HPDE6-E6E7 (cell line): ENCODE results near the gene BARHL1.

ENCODE experiments used
- DNase-seq: peaks from one replicate; pipeline ENCODE4 v3.0.0; 2011; ENCODE audit warnings: missing footprints; ENCODE audit errors: extremely low spot score

BARHL1 gene

DNA sequence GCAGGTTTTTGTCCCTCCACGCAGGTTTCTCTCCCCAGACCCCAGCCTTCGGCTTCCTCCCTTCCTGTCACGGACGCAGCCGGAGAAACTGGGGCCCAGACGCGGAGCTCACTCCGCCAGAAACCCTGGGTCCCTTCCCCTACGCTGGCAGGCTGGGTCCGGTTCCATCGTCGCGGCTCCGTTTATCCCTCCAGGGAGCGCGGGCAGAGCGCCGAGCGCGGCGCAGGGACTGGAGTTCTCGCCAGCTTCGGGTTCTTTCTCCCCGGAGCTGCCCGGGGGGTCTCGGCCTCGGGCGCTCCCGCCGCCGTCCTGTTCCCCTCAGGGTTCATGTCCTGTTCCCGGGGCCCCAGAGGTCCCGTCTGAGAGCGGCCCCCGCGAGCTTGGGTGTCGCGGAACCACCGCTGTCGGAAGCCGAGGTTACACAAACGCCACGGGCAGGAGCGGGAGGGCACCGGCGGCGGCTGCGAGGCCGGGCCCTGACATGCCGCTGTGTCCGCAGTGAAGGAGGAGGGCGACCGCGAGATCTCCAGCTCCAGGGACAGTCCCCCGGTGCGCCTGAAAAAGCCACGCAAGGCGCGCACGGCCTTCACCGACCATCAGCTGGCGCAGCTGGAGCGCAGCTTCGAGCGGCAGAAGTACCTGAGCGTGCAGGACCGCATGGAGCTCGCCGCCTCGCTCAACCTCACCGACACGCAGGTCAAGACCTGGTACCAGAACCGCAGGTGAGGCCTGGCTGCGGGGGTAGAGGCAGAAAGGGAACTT lies 4.6 kb downstream of the BARHL1 start:
- DNase-seq = no peak

DNA sequence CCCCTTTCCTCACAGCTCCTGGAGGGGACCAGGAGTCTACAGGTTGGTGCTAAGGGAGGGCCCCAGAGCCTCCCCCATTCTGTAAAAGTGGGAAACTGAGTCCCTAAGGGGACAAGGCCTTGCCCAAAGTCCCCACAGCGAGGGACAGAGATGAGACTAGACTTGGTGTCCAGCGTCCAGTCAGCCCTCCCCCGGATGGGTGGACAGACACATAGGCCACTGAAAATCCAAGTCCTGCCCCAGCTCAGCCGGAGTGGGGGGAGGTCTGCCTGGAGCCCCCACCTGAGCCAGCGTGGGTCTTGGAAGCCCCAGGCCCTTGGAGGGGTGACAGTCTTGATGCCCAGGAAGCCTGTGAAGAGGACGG lies 5.2 kb downstream of the BARHL1 start:
- no peak for DNase-seq

DNA sequence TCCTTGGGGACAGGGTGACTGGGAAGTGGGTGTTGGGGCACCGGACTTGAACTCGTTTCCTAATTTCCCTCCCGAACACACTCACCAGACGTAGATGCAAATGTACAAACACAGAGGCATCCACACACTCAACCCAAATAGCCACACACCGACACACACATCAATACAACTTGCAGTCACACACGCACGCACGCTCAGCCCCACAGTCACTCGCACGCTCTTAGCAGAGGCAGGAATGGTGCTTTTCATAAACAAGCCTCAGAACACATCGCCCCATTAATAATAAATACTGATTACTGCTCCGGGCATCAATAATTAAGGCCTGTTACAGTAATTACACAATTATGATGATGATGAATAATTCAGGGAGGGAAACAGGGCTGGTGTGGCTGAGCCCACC lies 5.7 kb downstream of the BARHL1 start:
- no peak for DNase-seq

DNA sequence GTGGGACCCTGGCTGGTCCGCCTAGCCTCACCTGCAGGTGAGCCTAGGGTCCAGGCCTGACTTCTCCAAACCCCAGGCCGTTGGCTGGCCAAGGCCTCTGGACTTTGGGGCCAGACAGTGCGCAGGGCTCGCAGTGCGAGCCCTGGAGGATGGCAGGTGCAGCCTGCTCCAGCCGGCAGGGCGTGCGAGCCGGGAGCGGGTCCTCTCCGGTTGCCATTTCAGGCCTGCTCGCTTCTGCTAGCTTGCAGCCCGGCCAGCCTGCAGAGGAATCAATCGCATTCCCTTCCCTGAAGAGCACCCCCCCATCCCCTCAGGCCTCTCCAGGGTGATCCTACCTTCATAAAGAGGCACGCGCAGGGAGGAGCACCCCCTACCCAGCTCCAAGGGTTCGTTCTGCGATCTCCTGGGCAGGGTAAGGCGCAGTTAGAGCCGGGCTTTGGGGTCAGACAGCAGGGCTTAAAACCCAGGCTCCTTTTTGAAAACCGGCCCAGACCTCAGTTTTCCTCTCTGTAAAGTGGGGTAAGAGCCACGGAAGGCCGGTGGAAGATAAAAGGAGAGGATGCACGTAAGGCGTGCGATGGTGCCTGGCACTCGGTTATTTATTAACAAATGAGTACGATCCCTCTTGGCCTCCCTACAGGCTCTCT lies 6.2 kb downstream of the BARHL1 start:
- no peak for DNase-seq

GRCh38 chr9:132589148-132590036 lies 7.0 kb downstream of the BARHL1 start:
- no peak for DNase-seq

GRCh38 chr9:132590037-132590317 lies 7.6 kb downstream of the BARHL1 start:
- DNase-seq = no peak

DNA sequence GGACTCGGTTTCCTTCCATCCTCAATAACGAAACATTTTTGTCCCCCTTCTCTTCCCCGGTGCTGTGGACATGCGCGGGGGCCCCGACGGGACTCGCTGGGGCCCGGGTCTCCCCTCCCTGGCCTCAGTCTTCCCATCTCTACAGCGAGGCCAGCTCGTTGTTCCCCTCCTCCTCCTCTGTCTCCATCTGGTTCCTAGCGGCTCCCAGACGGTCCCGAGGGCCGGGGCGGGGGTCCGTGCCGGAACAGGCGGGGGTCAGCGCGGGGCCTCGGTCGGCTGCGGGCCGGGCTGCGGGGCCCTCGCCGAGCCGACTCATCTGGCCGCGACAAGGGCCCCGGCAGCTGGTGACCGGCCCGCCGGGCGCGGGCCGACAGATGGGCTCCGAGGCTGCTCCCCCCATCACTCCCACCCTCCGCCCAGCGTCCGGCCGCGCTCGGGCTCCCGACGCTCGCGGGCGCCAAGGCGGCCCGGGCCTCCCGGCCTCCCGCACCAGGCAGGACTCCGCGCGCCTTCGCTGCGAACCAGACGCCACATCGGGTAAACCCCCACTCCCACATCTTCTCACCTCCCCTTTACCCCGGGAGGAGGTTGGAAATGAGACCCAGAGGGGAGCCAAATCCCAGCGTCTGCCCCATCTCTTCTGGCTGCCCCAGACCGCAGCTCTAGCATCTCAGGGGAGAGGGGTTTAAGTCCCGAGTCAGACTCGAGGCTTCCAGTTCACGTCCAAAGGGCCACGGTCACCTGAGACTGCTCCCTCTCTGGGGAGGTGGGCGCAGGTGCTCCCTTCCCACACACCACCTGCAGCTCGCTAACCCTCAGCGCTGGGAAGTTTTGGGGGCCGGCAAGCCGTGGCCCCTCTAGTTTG lies 8.1 kb downstream of the BARHL1 start:
- no peak for DNase-seq

GRCh38 chr9:132591244-132591643 lies 8.8 kb downstream of the BARHL1 start:
- no peak for DNase-seq

GRCh38 chr9:132591751-132592314 lies 9.4 kb downstream of the BARHL1 start:
- no peak for DNase-seq

DNA sequence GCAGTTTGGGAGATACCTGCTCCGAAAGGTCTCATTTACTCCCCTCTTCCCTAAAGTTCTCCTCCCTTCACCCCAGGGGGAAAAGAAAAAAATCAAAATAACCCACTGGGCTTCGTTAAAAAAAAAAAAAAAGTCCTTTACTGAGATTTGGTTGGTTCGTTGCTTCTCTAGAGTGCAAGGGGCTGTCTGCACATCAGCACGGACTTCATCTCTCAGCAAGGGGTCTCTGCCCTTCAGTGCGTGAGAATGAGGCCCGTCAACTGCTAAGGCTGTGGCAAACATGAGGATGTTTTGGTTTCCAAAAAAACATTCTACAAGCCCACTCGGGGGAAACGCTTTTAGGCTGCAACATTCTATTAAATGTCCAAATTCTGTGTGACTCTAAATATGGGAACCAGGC lies 10.0 kb downstream of the BARHL1 start:
- no peak for DNase-seq

GRCh38 chr9:132594412-132594811 lies 12.0 kb downstream of the BARHL1 start:
- no peak for DNase-seq

DNA sequence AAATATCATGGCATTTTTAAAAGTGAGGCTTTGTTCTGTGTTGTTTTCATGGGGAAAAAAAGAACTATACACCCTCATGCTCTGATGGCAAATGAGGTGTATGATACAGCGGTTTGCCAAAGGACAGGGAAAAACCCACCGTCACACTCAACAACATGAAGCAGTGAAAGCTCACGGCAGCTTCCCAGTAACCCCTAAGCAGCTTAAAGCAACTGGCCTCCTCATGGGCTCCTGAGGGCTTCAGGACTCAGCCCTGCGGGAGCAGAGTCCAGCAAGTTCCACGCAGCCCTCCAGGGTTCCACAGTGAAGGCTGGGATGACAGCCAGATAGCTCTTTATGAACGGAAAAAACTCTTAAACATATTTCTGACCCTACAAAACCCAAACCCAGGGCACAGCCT lies 12.9 kb downstream of the BARHL1 start:
- DNase-seq = no peak

- no peak for DNase-seq
Observed at GRCh38 chr9:132596200-132596599, 13.8 kb downstream of the BARHL1 start.

GRCh38 chr9:132597073-132597775 lies 14.8 kb downstream of the BARHL1 start:
- no peak for DNase-seq

GRCh38 chr9:132600326-132600984 lies 18.0 kb downstream of the BARHL1 start:
- no peak for DNase-seq

DNA sequence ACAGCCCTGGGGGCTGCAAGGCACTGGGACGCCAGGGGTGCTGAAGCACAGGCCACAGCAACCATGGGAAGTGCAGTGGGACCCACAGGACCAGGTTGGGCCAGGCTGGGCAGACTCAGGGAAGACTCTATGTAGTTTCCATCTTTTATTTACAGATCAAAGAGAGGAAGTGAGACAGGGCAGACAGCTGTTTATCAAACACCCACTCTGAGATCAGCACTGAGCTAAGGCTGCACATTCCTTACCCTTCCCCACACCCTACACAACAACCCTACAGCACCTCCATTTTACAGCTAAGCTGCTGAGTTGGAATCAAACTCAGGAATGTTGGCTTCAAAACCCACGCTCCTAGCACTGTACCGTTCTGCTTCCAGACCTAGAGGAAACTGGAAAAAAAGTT lies 19.8 kb downstream of the BARHL1 start:
- DNase-seq = no peak

- DNase-seq = no peak
Observed at GRCh38 chr9:132605387-132605786, 23.0 kb downstream of the BARHL1 start.

DNA sequence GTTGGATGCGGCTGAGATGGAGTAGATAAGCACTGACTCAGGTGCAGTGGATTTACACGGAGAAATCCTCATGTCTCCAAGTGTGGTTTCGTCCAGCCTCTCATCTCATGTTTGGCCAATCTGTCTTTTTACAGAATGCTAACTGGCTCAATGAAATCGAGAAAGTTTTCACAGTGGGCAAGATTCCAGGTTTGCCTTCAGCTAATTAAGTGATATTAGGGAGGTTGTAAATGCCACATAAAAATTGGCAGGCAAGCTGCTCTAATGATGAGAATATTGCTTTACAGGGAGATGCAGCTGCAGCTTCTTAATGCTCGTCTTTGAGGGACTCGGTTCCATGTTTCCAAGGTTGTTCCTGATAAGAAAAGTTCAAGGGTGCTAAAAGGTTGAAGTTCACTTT lies 23.7 kb downstream of the BARHL1 start:
- DNase-seq = no peak

DNA sequence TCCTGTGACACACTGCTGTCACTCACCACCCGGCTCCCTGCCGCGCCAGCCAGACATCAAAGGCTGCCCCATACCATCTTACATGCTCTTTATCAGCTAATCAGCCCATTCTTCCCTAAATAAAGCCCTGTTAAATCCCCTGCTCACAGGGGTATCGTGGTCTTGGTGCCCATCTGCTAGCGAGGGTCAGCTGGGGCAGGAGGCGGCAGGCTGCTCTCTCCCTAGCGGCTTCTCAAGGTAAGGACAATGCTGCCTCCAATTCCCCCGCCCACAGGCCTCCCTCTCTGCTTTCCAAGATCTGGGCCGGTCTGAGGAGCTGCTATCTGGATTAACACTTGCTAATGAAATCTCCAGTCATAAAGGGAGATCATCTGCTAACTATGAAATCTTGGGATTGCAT lies 26.8 kb downstream of the BARHL1 start:
- no peak for DNase-seq

DNA sequence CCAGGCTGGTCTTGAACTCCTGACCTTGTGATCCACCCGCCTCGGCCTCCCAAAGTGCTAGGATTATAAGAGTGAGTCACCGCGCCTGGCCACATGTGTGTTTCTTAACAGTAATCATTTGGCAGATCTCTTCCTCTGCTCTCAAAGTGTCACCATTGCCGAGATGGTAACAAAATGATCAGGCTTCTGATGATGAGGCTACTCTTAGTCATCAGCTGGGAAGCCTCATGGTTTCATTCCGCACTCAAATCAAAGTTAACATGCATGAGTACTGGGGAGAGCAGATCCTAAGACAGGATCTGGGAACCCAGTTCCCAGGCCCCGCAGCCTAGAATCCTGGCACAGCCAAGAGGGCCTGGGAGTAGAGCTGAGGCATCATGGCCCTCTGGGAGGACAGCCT lies 27.4 kb downstream of the BARHL1 start:
- DNase-seq = peak; percentile 34
